Body of pancreas (tissue), 4 donors: ENCODE data around the gene UMAD1.

Experiments
- CTCF ChIP-seq, 7 experiments: fragments of 450-650 bp in 4 of 7; fragments of 200-600 bp in 3 of 7; sonication (generic) in 3 of 7; IDR thresholded peaks; one replicate each; pipeline ENCODE4 v1.5.1; 2016 to 2019; ENCODE audit warnings: antibody characterized with exemption in 7 of 7
- POLR2A ChIP-seq, 3 donors: fragments of 450-650 bp; IDR thresholded peaks; one replicate each; pipeline ENCODE4 v1.6.1; 2016; ENCODE audit warnings: antibody characterized with exemption in 3 of 3, mild to moderate bottlenecking in 2 of 3

DNA sequence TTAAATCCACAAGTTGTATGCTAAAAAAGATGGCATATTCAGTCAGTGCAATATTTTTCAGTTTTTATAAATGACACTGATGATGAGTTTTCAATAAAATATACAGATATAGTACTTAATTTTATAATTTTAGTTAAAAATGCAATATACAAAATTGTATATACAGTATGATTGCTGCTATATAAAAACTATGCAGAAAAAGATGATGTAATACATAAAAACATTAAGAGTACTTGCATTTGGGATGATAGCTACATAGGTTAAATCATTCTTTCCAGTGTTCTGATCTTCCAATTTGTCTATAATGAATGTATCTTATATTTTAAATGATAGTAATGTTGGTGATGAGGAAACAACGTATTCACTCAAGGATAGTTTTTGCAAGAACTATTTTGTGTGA, 169.8 kb downstream of the UMAD1 start:
- no peak for TF ChIP-seq CTCF (IDR thresholded peaks at IDR 0.05)
- TF ChIP-seq POLR2A (IDR thresholded peaks at IDR 0.05), result no peak
